GM12874 (cell line): Measurements from ENCODE around the gene DSTN.

Experiments used
- CTCF ChIP-seq: IDR thresholded peaks from 2 replicates; pipeline ENCODE4 v1.5.1; 2011; ENCODE audit warnings: low read depth, mild to moderate bottlenecking, control low read depth, low read length, moderate library complexity; ENCODE audit not compliant: insufficient read depth

Gene DSTN

GRCh38 chr20:17570347-17571152 is 675 bp downstream of the DSTN start:
- TF ChIP-seq CTCF, result no peak

GRCh38 chr20:17571153-17571527 is 1.3 kb downstream of the DSTN start:
- no peak for TF ChIP-seq CTCF

- TF ChIP-seq CTCF, result no peak
Observed at GRCh38 chr20:17572034-17572638, 2.3 kb downstream of the DSTN start.

- TF ChIP-seq CTCF, result no peak
Observed at GRCh38 chr20:17573463-17573862, 3.6 kb downstream of the DSTN start.

GRCh38 chr20:17576215-17576614 is 6.3 kb downstream of the DSTN start:
- TF ChIP-seq CTCF, result no peak

- no peak for TF ChIP-seq CTCF
Observed at GRCh38 chr20:17579369-17580039, 9.6 kb downstream of the DSTN start.

GRCh38 chr20:17580895-17581294 is 11.0 kb downstream of the DSTN start:
- no peak for TF ChIP-seq CTCF
